ENCODE data around the gene AP4S1.
"Not testable (repeated sequence)": the region's sequence is repeated elsewhere in the genome, so short reads cannot be mapped to it uniquely, and the experiment has no call there.

AP4S1 gene

GRCh38 chr14:31043379-31043778 lies 17.9 kb downstream of the AP4S1 start:
- DNase-seq (ENCODE audit: low read depth in 2 of 2), result no peak

GRCh38 chr14:31045501-31046080 lies 20.1 kb downstream of the AP4S1 start:
- no peak for DNase-seq (ENCODE audit: low read depth in 2 of 2)

DNA sequence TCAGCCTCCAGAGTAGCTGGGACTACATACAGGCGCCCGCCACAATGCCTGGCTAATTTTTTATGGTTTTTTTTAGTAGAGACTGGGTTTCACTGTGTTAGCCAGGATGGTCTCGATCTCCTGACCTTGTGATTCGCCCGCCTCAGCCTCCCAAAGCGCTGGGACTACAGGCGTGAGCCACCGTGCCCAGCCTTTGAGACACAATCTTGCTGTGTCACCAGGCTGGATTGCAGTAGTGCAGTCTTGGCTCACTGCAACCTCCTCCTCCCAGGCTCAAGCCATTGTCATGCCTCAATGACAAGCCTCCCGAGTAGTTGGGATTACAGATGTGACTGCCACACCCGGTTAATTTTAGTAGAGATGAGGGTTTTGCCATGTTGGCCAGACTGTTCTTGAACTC lies 22.1 kb downstream of the AP4S1 start:
- no peak for DNase-seq (ENCODE audit: low read depth in 2 of 2)

DNA sequence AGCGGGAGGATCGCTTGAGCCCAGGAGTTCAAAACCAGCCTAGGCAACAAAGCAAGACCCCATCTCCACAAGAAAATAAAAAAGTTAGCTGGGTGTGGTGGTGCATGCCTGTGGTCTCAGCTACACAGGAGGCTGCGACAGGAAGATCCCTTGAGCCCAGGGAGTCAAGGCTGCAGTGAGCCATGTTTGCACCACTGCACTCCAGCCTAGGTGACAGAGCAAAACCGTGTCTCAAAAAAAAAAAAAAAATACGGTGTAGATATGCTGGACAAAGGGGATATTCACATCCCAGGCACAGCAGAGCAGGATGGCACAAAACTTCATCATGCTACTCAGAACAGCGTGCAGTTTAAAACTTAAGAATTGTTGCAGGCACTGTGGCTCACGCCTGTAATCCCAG lies 25.6 kb downstream of the AP4S1 start:
- DNase-seq (ENCODE audit: low read depth in 2 of 2), result no peak

- DNase-seq (ENCODE audit: low read depth in 2 of 2), result no peak
These were observed 26.1 kb downstream of the AP4S1 start for GRCh38 chr14:31051511-31051910.

DNA sequence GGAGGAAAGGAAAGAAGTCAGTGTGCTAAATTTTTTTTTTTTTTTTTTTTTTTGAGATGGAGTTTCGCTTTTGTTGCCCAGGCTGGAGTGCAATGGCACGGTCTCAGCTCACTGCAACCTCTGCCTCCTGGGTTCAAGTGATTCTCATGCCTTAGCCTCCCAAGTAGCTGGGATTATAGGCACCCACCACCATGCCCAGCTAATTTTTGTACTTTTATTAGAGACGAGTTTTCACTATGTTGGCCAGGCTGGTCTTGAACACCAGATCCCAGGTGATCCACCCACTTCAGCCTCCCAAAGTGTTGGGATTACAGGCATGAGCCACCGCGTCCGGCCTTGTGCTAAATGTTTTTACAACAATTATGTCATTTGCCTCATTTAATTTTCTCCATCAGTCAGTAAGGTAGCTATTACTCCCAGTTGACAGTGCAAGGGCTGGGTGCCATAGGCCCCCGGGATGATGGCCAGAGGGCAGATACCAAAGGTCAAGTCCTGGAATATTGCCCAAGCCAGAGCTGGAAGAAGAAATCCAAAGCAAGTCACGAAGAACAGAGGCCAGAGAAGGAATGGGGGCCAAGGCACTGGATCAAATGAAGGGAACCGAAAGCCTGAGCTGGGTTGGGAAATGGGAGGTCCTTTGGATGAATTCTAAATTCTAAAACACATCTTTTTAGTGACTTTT lies 27.6 kb downstream of the AP4S1 start:
- not testable (repeated sequence) for DNase-seq (ENCODE audit: low read depth in 2 of 2)

DNA sequence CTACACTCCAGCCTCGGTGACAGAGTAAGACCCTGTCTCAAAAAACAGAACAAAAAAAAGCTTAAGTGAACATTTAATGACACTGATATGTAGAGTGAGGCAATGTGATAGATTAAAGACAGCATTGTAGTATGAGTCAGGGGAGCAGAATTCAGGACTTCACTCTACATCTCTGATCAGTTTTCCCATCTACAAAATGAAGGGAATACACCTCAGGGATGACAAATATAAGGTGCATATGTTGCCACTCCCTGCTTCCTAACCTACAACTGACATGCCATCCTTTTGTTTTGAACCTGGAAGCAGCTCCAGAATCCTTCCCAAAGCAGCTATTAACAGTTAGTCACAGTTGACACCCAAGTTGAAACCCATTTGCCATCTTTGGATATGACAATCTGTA lies 31.6 kb downstream of the AP4S1 start:
- no peak for DNase-seq (ENCODE audit: low read depth in 2 of 2)

DNA sequence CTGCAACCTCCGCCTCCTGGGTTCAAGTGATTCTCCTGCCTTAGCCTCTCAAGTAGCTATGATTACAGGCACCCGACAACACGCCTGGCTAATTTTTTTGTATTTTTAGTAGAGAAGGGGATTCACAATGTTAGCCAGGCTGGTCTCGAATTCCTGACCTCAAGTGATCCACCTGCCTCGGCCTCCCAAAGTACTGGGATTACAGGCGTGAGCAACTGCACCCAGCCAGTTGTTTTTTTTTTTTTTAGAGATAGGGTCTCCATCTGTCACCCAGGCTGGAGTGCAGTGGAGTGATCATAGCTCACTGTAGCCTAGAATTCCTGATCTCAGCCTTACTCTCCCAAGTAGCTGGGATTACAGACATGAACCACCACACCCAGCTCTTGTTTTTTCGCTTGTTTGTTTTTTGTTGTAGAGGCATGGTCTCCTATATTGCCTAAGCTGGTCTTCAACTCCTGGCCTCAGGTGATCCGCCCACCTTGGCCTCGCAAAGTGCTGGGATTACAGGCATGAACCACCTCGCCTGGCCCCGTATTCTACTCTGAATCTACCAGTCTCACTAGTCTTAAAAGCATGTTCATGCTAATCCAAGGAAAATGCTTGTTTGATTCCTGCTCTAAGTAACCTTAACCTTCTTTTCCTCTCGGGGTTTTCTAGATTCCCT lies 32.4 kb downstream of the AP4S1 start:
- DNase-seq (ENCODE audit: low read depth in 2 of 2), result no peak

- no peak for DNase-seq (ENCODE audit: low read depth in 2 of 2)
These were observed 33.9 kb downstream of the AP4S1 start for GRCh38 chr14:31059152-31059924.

- no peak for DNase-seq (ENCODE audit: low read depth in 2 of 2)
These were observed 34.9 kb downstream of the AP4S1 start for GRCh38 chr14:31060253-31060875.

DNA sequence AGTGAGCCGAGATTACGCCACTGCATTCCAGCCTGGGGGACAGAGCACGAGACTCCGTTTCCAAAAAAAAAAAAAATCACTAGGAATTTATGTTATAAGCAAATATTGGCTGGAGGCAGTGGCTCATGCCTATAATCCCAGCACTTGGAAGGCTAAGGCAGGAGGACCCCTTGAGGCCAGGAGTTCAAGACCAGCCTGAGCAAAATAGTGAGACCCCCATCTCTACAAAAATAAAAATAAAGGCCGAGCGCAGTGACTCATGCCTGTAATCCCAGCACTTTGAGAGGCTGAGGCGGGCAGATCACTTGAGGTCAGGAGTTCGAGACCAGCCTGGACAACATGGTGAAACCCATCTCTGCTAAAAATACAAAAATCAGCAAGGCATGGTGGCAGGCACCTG lies 37.5 kb downstream of the AP4S1 start:
- DNase-seq (ENCODE audit: low read depth in 2 of 2), result not testable (repeated sequence)

DNA sequence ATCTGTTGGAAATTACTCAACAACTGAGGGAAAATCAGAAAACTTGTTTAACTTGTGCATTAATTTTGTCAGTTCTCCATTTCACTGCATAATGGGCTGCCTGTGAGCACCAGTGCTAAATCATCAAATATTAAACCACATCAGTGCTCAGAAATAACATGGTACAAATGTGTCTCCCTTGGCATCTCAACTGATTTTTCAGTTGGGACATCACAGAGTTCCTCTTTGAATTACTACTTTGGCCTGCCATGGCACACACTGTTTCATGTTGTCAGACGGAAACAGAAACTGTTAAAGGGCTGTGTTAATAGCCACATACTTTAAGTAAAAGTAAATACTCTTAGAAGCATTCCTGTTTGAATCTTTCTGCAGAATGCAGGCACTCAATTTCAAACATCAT lies 42.8 kb downstream of the AP4S1 start:
- no peak for DNase-seq (ENCODE audit: low read depth in 2 of 2)

- no peak for DNase-seq (ENCODE audit: low read depth in 2 of 2)
These were observed 43.9 kb downstream of the AP4S1 start for GRCh38 chr14:31069343-31069742.

GRCh38 chr14:31070431-31070830 lies 45.0 kb downstream of the AP4S1 start:
- DNase-seq (ENCODE audit: low read depth in 2 of 2), result no peak

DNA sequence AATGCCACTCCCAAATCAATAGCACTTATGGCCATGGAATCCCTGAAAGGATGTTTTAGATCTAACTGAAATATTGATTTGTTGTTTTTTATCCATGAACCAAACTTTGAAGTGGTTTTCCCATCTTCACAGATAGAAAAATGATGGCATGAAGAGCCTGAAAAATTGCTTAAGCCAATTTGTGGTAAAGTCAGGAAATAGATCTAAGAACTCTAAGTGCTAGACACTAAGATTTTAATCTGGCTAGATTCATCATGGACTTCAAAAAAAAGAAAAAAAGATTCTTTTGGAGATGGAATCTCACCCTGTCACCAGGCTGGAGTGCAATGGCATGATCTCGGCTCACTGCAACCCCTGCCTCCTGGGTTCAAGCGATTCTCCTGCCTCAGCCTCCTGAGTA lies 45.7 kb downstream of the AP4S1 start:
- no peak for DNase-seq (ENCODE audit: low read depth in 2 of 2)

DNA sequence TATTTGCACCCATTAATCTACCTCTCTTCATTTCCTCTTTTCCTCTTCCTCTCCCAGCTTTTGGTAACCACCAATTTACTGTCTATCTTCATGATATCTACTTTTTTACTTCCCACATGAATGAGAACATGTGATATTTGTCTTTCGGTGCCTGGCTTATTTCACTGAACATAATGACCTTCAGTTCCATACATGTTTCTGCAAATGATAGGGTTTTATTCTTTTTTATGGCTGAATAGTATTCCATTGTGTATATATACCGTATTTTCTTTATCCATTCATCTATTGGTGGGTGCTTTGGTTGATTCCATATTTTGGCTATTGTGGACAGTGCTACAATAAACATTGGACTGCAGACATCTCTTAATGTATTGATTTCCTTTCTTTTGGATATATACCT lies 49.7 kb downstream of the AP4S1 start:
- no peak for DNase-seq (ENCODE audit: low read depth in 2 of 2)

DNA sequence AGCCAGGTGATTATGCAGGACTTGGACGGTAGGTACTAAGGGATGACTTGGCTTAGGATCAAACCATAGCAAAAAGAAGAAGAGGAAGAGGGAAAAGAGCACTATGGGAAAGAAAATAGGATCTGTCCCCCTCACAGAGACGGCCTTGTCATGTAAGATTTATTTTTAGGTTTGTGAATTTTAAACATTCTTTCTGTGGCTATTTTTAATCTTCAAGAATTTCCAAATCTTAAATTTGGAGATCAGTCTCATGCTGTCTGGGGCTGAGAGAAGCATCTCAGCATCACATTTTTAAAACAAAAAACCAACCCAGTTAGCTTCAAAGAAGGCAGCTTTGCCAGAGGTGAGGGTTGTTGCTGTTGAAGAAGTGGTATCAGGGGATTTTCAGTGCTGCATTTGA lies 53.3 kb downstream of the AP4S1 start:
- no peak for DNase-seq (ENCODE audit: low read depth in 2 of 2)

GRCh38 chr14:31080056-31080455 lies 54.6 kb downstream of the AP4S1 start:
- no peak for DNase-seq (ENCODE audit: low read depth in 2 of 2)

GRCh38 chr14:31080484-31080883 lies 55.0 kb downstream of the AP4S1 start:
- DNase-seq (ENCODE audit: low read depth in 2 of 2), result no peak

DNA sequence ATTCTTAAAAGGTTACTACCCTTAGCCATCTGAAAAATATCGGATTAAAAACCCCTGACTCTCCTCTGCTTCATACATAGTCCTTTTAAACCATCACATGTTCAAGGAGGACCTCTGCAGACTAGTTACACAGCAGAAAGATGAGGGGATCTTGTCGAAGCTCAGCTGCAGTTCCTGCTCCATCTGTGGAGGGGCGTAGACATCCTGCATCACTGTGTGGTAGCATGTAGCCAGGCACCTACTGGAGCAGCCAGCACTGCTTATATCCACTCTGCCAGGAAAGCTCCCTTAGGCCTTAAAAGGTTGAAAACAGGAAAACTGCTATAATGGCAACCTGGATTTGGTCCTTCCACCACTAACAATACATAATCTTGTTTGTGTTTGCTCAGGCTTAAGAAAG lies 58.3 kb downstream of the AP4S1 start:
- DNase-seq (ENCODE audit: low read depth in 2 of 2), result no peak

DNA sequence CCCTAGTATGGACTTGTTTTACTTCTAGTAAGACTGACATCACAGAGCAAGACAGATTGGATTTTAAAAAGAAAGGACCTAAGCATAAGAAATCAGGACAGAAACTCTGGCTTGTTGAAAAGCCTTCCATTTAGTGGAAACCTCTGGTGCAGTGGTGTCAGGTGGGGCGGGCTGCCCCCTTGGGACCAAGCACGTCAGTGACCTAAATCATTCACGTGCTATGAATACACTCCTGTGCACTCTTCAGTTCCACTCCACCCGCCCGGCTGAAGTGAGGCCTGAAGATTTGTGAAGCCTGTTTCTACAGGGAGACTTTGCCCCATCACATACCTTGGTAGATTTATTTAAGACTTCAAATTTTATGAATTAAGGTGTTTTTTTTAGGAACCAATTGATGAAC lies 58.9 kb downstream of the AP4S1 start:
- DNase-seq (ENCODE audit: low read depth in 2 of 2), result no peak

DNA sequence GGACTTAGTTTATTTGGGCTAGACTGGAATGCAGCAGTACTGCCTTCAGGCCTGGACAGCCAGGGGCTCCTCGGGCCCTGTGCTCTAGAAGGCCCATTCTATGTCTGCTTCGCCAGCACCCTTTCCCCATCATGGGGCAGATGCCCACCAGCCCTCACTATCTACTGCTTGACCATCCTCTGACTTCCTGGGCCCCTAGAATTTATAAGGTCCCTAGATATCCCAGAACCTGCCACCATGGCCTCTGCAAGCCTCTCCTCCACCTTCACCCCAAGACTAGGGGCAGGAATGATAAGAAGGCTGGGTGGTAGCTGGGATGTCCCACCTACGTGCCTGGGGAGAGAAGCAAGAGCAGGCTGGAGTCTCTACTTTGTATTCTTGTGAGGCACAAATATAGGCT lies 59.6 kb downstream of the AP4S1 start:
- no peak for DNase-seq (ENCODE audit: low read depth in 2 of 2)
